NCI-H2081 (cell line): ENCODE data around the gene C1QL1.

Experiments
- DNase-seq, 2 experiments: peaks; one replicate each; lab custom pipeline; 2025; lab: John Stamatoyannopoulos, UW

Gene C1QL1

DNA sequence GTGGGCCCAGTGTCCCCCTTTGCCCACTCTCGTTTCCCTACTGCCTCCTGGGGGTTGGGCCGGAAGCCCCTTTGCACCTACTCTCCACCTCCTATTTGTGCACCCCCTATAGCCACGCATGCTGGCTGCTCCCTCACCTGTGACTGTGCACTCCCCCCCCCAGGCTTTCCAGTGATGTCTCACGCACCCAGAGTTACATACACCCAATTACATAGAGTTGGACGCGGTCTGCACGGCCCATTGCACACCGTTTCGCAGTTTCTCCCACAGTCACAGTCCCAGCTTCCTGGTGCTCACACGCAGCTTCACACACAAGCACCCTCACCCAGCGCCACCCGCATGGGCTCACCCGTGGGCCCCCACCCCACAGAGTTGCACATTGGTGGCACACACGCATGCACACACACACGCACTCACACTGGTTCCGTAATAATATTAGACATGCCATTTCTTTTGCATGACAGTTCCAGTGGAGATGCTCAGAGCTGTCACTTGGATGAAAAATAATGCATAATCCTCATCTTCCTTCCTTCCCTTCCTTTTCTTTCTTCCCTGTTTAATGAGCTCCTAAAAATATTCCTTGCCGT lies 21.5 kb upstream of the C1QL1 start:
- DNase-seq, result no peak

- DNase-seq, result no peak
Observed at GRCh38 chr17:44988044-44988942, 20.2 kb upstream of the C1QL1 start.

DNA sequence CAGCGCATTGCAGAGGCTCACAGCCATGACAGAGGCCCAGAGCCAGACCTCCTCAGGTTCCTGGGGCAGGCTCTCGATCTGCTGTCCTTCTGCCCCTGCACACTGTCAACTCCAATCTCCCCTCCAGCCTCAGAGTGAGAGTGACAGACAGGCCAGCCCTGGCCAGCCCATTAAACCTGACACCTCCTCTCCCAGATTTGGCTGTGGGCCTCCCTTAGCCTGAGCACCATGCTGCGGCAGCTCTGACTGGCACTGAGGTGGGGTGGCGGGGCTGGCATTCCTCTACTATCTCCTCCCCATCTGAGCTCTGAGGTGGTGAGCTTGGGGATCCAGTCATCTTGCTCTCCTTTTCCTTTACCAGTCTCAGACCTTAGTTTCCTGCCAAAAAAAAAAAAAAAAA lies 15.5 kb upstream of the C1QL1 start:
- no peak for DNase-seq

DNA sequence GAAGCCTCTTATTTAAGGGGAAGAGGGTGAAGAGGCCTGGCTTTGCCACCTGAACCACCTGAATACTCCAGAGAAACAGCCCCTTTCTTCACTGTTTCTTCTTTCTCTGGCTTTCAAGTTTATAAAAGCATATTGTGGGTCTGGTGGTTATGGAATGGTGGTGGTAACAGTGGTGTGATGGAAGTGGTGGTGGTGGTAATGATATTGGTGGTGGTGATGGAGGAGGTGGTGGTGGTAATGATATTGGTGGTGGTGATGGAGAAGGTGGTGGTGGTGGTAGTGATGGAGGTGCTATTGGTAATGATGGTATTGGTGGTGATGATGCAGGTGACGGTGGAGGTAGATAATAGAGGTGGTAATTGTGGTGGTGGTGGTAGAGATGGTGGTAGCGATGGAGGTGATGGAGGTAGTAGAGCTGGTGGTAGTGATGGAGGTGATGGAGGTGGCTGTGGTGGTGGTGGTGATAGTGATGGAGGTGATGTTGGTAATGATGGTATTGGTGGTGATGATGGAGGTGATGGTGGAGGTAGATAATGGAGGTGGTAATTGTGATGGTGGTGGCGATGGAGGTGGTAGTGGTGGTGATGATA lies 14.1 kb upstream of the C1QL1 start:
- DNase-seq, result no peak

DNA sequence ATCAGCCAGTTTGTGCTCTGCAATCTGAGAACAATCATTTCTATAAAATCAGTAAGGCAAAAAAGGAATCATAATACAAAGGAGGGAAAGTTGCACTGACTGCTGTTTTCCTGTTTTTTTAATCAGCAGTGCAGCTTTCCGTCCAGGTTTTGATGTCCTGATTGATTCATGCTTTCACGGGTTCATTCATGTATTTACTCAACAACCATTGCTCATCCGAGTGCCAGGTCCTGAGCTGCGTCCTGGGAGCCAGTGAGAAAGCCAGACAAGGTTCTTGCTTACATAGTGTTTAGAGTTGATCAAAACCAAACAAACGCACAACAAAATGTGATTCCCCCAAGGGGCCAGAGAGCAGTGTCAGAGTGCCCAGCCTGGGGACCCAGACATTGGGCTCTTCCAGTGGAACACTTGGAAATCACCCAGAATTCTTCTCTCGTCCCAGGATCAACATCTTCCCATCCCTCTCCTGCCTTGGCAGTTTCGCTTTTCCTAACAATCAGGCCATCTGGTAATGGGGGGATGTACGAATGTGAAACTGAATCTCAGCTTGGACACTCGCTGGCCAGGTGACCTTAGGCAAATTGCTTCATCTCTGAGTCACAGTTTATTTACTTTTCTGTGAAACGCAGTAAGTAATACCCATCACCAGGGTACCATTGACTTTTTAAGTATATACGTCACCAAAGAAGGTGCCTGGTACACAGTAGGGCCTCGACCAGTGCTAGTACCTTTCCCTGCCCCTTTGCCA lies 13.3 kb upstream of the C1QL1 start:
- peak in 1 of 2 experiments; percentile 46 for DNase-seq

DNA sequence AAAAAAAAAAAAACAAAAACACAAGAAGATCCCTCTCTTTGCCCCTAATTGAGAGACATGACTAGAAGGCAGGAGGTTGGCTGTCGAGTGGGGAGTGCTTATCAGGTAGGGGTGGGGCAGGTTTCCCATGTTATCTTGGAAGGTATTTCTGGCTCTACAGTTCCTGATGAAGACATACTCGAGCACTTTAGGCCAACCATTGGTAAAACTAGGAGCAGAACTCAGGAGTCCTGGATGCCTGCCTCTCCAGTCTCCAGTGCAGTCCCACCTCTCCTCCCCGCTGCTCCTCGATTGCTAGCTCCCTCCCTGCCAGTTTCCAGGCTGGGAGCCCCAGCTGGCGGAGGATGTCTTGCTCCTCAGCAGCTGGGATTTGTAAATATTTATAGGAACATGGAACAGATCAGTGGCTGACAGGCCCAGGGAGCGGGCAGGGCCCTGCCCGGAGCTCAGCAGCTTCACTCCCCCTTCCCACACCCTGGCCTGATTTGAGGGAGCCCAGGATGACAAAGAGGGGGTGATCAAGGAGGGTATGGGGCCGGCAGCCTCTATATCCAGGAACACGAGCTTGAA lies 11.4 kb upstream of the C1QL1 start:
- peak; percentile 14 to 41 for DNase-seq

DNA sequence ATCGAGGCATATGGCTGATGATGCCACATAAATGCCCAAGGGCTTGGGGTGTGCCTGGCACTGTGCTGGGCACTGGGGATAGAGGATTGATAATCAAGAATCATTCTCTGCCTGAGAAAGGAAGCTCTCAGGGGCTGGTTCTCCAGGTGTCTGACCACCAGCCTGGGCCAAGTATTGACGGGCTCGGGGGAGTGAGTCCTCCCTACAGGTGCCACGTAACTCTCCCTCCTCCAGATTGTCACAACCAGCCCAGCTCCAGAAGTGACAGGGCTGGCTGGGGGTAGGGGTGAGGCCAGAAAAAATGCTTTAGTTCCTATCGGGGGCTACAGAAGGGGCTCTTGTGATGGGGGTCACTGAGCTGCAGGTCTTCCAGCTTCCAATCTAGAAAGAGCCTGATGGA lies 10.7 kb upstream of the C1QL1 start:
- DNase-seq, result no peak

DNA sequence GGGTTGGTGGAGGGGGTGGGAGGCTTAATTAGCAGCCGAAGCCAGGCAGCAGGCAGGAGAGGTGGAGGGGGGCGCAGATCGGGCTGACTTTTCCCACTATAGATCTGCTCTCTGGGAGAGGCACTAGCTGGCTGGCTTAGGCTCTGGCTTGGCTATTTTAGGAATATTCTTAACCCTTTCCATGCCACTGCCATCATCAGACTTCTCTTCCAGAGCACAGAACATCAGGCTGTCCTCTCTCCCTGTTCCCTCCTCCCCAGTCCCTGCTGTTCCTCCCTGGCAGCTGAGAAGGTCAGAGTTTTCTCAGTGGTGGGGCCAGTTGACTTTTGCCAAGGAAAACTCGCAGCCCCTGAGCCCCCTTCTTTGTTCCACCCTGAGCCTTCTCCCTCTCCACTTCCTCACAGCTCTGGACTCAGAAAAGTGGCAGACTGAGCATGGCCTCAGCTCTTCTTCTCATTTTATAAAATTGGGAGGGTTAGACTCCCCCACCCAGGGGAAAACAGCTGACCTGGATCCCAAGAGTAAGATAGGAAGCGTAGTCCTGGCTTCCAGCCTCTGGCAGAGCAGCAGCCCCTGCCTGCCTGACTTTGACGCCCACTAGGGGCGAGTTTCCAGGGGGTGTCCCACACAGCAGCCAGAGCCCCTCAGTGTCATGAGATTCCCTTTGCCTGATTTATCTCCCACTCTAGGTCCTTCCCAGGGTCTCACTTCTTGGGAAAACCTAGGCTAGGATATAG lies 9.9 kb upstream of the C1QL1 start:
- DNase-seq, result no peak

GRCh38 chr17:44977065-44977464 lies 9.0 kb upstream of the C1QL1 start:
- DNase-seq, result no peak

GRCh38 chr17:44976206-44976605 lies 8.1 kb upstream of the C1QL1 start:
- peak; percentile 52 to 76 for DNase-seq

- no peak for DNase-seq
Observed at GRCh38 chr17:44972953-44973352, 4.8 kb upstream of the C1QL1 start.

DNA sequence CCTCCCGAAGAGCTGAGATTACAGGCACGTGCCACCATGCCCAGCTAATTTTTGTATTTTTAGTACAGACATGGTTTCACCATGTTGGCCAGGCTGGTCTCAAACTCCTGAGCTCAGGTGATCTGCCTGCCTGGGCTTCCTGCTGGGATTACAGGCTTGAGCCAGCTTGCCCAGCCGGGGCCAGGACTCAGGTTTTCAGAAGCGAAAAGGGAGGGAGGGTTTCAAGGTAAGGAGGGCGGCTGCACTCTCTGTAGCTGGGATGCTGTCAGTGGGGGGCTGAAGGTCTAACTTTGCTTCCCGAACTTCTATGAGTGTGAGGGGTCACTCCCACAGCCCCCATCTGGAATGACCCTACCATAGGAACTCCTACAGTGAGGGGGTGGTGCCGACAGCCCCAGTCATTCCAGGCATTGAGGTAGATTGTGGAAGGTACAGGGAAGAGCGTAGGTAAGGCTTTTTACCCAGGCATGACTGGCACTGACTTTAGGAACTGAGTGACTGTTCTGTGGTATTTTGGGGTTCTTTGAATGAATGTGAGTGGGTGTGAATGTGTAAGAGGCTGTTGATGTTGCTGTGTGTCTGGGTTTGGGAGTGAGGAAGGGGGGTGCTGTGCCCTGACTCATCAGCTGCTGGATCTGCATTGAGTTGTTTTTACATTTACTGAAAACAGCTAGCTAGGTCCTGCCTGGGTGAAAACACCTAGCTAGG lies 3.8 kb upstream of the C1QL1 start:
- no peak for DNase-seq

DNA sequence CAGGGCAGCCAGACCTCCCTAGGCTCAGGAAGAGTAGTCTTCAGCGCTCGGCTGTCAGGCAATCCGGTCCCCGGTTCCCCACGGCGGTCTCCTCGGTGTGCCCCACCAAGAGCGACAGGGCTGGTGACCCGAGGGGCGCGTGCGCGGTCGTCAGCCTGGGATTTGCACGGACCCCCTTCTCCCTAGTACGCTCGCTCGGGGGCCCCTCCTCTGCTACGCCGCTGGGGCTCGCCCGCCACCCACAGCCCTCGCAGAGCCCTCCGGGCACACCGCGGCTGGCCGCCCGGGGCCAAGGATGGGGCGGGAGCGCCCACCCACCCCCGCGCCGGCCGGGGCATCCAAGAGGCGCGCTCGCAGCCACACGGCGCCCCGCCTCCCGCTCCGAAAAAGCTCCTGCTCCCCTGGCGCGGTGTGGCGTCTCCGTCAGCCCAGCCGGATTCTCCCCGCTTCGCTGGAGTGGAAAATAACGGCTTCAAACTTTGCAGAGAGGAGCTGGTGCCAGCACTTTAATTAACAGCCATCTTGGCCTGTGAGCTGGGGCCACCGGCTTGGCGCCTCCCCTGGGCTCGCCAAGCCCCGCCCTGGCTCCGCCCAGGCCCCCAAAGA lies 2.1 kb upstream of the C1QL1 start:
- peak in 1 of 2 experiments; percentile 48 for DNase-seq

DNA sequence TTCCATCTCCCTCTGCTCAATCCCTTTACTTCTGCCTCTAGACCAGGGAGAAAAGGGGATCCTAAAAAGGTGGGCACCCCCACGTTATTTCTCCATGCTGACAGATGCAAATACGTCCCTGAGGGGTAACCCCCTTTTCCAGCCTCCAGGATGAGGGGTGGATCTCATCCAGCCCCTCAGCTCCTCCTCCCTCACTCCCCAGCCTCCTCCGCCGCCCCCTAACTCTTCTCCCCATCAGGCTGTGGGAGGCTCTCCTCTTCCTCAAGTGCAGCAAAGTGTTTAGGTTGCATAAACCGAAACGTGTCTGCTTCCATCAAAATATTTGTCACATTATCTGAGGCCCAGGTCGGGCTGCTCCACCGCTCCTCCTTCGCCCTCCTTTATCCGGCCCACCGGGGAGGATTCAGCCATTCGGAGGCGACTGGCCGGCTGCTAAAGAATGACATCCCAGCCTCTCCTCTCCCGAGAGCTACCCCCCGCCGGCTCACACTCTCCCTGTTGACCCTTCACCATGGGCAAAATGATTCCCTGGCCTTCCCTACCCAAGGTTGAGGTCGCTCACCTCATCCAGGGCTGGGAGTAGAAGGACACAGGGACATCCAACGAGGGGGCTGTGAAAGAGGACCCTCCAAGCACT lies 1.2 kb upstream of the C1QL1 start:
- DNase-seq, result no peak

GRCh38 chr17:44967907-44968224 lies 237 bp downstream of the C1QL1 start:
- no peak for DNase-seq

GRCh38 chr17:44967026-44967906 lies 837 bp downstream of the C1QL1 start:
- no peak for DNase-seq

GRCh38 chr17:44966348-44967025 lies 1.6 kb downstream of the C1QL1 start:
- no peak for DNase-seq

DNA sequence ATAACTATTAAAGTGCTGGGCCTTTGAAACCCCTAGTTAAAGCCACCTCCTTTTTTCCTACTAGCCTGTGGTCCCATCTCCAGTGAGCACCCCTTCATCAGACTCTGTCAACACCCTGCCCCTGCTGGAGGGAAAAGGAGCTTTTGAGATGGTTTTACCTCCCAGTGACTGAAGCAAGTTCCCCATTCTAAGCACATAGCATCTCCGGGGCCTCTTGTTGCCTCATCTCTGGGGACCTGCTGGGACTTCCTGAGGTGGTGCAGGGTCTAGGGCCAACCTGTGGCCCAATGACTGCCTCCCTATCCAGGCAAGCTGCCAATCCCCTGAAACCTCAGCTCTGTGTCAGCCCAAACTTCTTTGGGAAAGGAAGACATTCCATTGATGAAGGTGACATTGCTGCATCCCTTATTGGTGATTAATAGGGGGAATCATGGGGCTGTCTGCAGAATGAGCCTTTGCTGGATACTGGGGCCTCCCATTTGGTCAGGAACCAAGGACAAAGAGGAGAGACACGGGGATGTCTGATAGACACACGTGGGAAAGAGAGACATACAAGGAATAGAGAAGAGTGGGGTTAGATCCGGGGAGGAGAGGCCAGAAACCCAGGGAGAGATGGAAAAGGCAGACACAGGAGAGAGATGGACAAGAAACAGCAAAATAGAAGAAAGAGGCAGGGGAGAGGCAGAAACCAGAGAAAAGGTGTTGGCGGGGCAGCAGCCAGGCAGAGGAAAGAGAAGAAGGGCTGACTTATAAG lies 2.4 kb downstream of the C1QL1 start:
- no peak for DNase-seq
